GM18867 (cell line): ENCODE data around the gene GARNL3.

ENCODE experiments used
- ATAC-seq: cut with Tn5 transposase; IDR thresholded peaks from one replicate; pipeline ENCODE4 v1.9.1; 2021; ENCODE audit warnings: mild to moderate bottlenecking, moderate library complexity; ENCODE audit not compliant: unreplicated experiment

GARNL3 gene

GRCh38 chr9:127277770-127278169 is 13.2 kb downstream of the GARNL3 start:
- no peak for ATAC-seq

- ATAC-seq: no peak
Observed at GRCh38 chr9:127278372-127278771, 13.8 kb downstream of the GARNL3 start.

- no peak for ATAC-seq
Observed at GRCh38 chr9:127279717-127280285, 15.2 kb downstream of the GARNL3 start.

- no peak for ATAC-seq
Observed at GRCh38 chr9:127280880-127281660, 16.5 kb downstream of the GARNL3 start.

- ATAC-seq: no peak
Observed at GRCh38 chr9:127281891-127282290, 17.3 kb downstream of the GARNL3 start.

- ATAC-seq: no peak
Observed at GRCh38 chr9:127282611-127283010, 18.0 kb downstream of the GARNL3 start.

GRCh38 chr9:127283135-127283534 is 18.6 kb downstream of the GARNL3 start:
- no peak for ATAC-seq

GRCh38 chr9:127283917-127284497 is 19.4 kb downstream of the GARNL3 start:
- ATAC-seq: no peak

GRCh38 chr9:127285965-127286364 is 21.4 kb downstream of the GARNL3 start:
- no peak for ATAC-seq

- ATAC-seq: no peak
Observed at GRCh38 chr9:127290561-127291065, 26.0 kb downstream of the GARNL3 start.

GRCh38 chr9:127291246-127291778 is 26.7 kb downstream of the GARNL3 start:
- ATAC-seq: no peak

GRCh38 chr9:127292415-127292814 is 27.8 kb downstream of the GARNL3 start:
- ATAC-seq: no peak

GRCh38 chr9:127293328-127293727 is 28.8 kb downstream of the GARNL3 start:
- ATAC-seq: no peak

GRCh38 chr9:127293767-127294166 is 29.2 kb downstream of the GARNL3 start:
- ATAC-seq: no peak

- no peak for ATAC-seq
Observed at GRCh38 chr9:127295005-127295404, 30.4 kb downstream of the GARNL3 start.

- ATAC-seq: no peak
Observed at GRCh38 chr9:127300886-127301447, 36.4 kb downstream of the GARNL3 start.

GRCh38 chr9:127303830-127304229 is 39.3 kb downstream of the GARNL3 start:
- no peak for ATAC-seq

- ATAC-seq: no peak
Observed at GRCh38 chr9:127305206-127305837, 40.7 kb downstream of the GARNL3 start.

- ATAC-seq: no peak
Observed at GRCh38 chr9:127305838-127306226, 41.3 kb downstream of the GARNL3 start.

- no peak for ATAC-seq
Observed at GRCh38 chr9:127307802-127308201, 43.2 kb downstream of the GARNL3 start.
